Glutamatergic neuron (in vitro differentiated cells): ENCODE results near the gene ACBD4. TPM values are rescaled to one million over a fixed set of nuclear protein-coding genes. Genes with fewer than 3 reads are reported as not detected.

ENCODE experiments used
- DNase-seq: peaks from one replicate; pipeline ENCODE4 v3.0.0; 2022
- H3K27ac Mint-ChIP-seq: one replicate; pipeline ENCODE4 v1.8.0; 2020; ENCODE audit warnings: mild to moderate bottlenecking, mixed read lengths, inconsistent platforms; ENCODE audit not compliant: unreplicated experiment
- H3K27me3 Mint-ChIP-seq: one replicate; pipeline ENCODE4 v1.8.0; 2020; ENCODE audit warnings: mild to moderate bottlenecking, moderate library complexity, mixed read lengths, inconsistent platforms; ENCODE audit not compliant: unreplicated experiment
- H3K36me3 Mint-ChIP-seq: one replicate; pipeline ENCODE4 v1.8.0; 2020; ENCODE audit warnings: mild to moderate bottlenecking, mixed read lengths, inconsistent platforms; ENCODE audit not compliant: unreplicated experiment
- H3K4me1 Mint-ChIP-seq: one replicate; pipeline ENCODE4 v1.8.0; 2020; ENCODE audit warnings: mild to moderate bottlenecking, low read depth, mixed read lengths, inconsistent platforms; ENCODE audit not compliant: unreplicated experiment
- H3K4me3 Mint-ChIP-seq: one replicate; pipeline ENCODE4 v1.8.0; 2020; ENCODE audit warnings: mild to moderate bottlenecking, mixed read lengths, inconsistent platforms; ENCODE audit not compliant: unreplicated experiment
- H3K9me3 Mint-ChIP-seq: one replicate; pipeline ENCODE4 v1.8.0; 2020; ENCODE audit warnings: mild to moderate bottlenecking, moderate library complexity, mixed read lengths, inconsistent platforms; ENCODE audit not compliant: unreplicated experiment
- total RNA-seq: library from RNA; stranded (reverse); fragmentation: NEBNext Ultra II Directional; extraction: Animal tissue kit (Norgen Biotek cat#: 25700); gene quantifications from one replicate; pipeline ENCODE4 v1.2.1, GENCODE V29; 2021; ENCODE audit not compliant: unreplicated experiment
- TF ChIP-seq, protein P1 (sequence below): fragments of 200-600 bp; sonication (generic); IDR thresholded peaks from one replicate; pipeline ENCODE4 v1.5.0; 2021; ENCODE audit not compliant: partially characterized antibody, unreplicated experiment

ACBD4 gene
- total RNA-seq, 1 donor from 2014 or later, result 3.7 TPM

GRCh38 chr17:45150911-45151809 lies 15.7 kb downstream of the ACBD4 start:
- Mint-ChIP-seq H3K27ac (peak overlapping the region; percentile 48), H3K4me1 (peaks cover 15% of the 10 kb centered on the region), H3K4me3 (peak overlapping the region; percentile 75), H3K36me3 (no peaks in the 10 kb centered on the region), H3K27me3 (peaks cover 8% of the 10 kb centered on the region), H3K9me3 (peaks cover 16% of the 10 kb centered on the region)
- TF ChIP-seq, protein P1, sequence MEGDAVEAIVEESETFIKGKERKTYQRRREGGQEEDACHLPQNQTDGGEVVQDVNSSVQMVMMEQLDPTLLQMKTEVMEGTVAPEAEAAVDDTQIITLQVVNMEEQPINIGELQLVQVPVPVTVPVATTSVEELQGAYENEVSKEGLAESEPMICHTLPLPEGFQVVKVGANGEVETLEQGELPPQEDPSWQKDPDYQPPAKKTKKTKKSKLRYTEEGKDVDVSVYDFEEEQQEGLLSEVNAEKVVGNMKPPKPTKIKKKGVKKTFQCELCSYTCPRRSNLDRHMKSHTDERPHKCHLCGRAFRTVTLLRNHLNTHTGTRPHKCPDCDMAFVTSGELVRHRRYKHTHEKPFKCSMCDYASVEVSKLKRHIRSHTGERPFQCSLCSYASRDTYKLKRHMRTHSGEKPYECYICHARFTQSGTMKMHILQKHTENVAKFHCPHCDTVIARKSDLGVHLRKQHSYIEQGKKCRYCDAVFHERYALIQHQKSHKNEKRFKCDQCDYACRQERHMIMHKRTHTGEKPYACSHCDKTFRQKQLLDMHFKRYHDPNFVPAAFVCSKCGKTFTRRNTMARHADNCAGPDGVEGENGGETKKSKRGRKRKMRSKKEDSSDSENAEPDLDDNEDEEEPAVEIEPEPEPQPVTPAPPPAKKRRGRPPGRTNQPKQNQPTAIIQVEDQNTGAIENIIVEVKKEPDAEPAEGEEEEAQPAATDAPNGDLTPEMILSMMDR, result no peak
- DNase-seq, result no peak

DNA sequence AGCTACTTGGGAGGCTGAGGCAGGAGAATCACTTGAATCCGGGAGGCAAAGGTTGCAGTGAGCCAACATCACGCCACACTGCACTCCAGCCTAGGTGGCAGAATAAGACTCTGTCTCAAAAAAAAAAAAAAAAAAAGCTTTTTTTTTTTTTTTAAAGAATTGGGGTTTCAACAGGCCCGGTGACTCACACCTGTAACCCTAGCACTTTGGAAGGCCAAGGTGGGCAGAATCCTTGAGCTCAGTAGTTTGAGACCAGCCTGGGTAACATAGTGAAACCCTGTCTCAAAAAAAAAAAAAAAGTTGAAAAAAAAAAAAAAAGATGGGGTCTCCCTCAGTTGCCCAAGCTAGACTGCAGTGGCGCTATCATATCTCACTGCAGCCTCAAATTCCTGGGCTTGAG lies 19.5 kb downstream of the ACBD4 start:
- no peaks in the 10 kb centered on the region for H3K36me3 Mint-ChIP-seq

DNA sequence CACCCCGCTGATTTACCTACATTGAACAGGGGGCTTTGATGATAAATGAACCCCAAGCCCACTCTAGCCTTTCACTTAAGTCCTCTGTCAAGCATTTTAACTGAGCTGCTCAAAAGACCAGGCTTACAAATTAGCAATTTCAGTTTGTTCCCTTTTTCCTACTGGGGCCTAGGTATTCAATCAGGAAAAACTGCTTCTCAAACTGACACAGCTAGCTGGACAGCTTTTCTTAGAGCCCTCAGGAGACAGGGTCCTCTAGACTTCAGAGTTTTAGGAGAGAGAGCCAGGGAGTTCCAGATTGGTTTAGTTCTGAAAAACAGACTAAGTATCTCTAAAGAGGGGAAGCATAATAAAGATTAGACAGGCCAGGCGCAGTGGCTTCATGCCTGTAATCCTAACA lies 20.0 kb downstream of the ACBD4 start:
- TF ChIP-seq, protein P1, result no peak
- Mint-ChIP-seq H3K4me3 (no peak overlapping the region), H3K9me3 (no peaks in the 10 kb centered on the region), H3K4me1 (peaks cover 9% of the 10 kb centered on the region), H3K36me3 (no peaks in the 10 kb centered on the region), H3K27me3 (no peaks in the 10 kb centered on the region), H3K27ac (no peak overlapping the region)
- DNase-seq, result no peak

More for the DNA sequence above, 19.5 kb downstream of the ACBD4 start:
- no peak for DNase-seq
- no peaks in the 10 kb centered on the region for H3K9me3 Mint-ChIP-seq
- peaks cover 11% of the 10 kb centered on the region for H3K4me1 Mint-ChIP-seq
- no peak overlapping the region for H3K4me3 Mint-ChIP-seq
- TF ChIP-seq, protein P1, result no peak
- H3K27me3 Mint-ChIP-seq, result no peaks in the 10 kb centered on the region
- H3K27ac Mint-ChIP-seq, result no peak overlapping the region

- H3K4me3 Mint-ChIP-seq, result no peak overlapping the region
- TF ChIP-seq, protein P1, result no peak
- H3K27ac Mint-ChIP-seq, result no peak overlapping the region
- no peak for DNase-seq
- H3K36me3 Mint-ChIP-seq, result no peaks in the 10 kb centered on the region
- H3K4me1 Mint-ChIP-seq, result peaks cover 5% of the 10 kb centered on the region
- H3K9me3 Mint-ChIP-seq, result no peaks in the 10 kb centered on the region
- peaks cover under 1% of the 10 kb centered on the region for H3K27me3 Mint-ChIP-seq
Measured at GRCh38 chr17:45156242-45156641, 20.8 kb downstream of the ACBD4 start.

GRCh38 chr17:45160447-45161287 lies 25.2 kb downstream of the ACBD4 start:
- H3K27me3 Mint-ChIP-seq, result peaks cover 4% of the 10 kb centered on the region
- H3K4me3 Mint-ChIP-seq, result peak overlapping the region; percentile 94
- H3K9me3 Mint-ChIP-seq, result peaks cover 3% of the 10 kb centered on the region
- TF ChIP-seq, protein P1, result no peak
- peak overlapping the region; percentile 97 for H3K27ac Mint-ChIP-seq
- DNase-seq, result peak; percentile 89
- H3K4me1 Mint-ChIP-seq, result no peaks in the 10 kb centered on the region
- H3K36me3 Mint-ChIP-seq, result no peaks in the 10 kb centered on the region
